ACC112 (cell line): ENCODE measurements around the gene MYRFL.
A peak's percentile ranks its signal among the peaks of the same experiment; 100 is the strongest.

ENCODE experiments used
- H2AFZ ChIP-seq: fragments of 200-600 bp; sonication (generic); one replicate; pipeline ENCODE4 v1.6.0; 2017; ENCODE audit warnings: antibody characterized with exemption, low read length; ENCODE audit not compliant: unreplicated experiment
- H3K27ac ChIP-seq: fragments of 200-600 bp; sonication (generic); 2 replicates; pipeline ENCODE4 v1.5.1; 2014; ENCODE audit warnings: low read depth, mild to moderate bottlenecking, antibody characterized with exemption, low read length, moderate library complexity
- H3K27me3 ChIP-seq: fragments of 200-600 bp; sonication (generic); 2 replicates; pipeline ENCODE4 v1.6.1; 2014; ENCODE audit warnings: mild to moderate bottlenecking, antibody characterized with exemption, low read length, moderate library complexity, mixed read lengths; ENCODE audit not compliant: insufficient read depth
- H3K36me3 ChIP-seq: fragments of 200-600 bp; sonication (generic); 2 replicates; pipeline ENCODE4 v1.6.1; 2016; ENCODE audit warnings: mild to moderate bottlenecking, antibody characterized with exemption, low read length, moderate library complexity, mixed read lengths; ENCODE audit not compliant: insufficient read depth
- H3K4me1 ChIP-seq: fragments of 200-600 bp; sonication (generic); one replicate; pipeline ENCODE4 v1.6.1; 2016; ENCODE audit warnings: low read length, mixed read lengths; ENCODE audit not compliant: insufficient read depth, unreplicated experiment, control insufficient read depth
- H3K4me3 ChIP-seq: fragments of 200-600 bp; sonication (generic); 2 replicates; pipeline ENCODE4 v1.5.1; 2014; ENCODE audit warnings: mild to moderate bottlenecking, low read depth, low read length
- H3K79me2 ChIP-seq: fragments of 200-600 bp; sonication (generic); one replicate; pipeline ENCODE4 v1.6.0; 2016; ENCODE audit warnings: low read length; ENCODE audit not compliant: control insufficient read depth, unreplicated experiment, insufficient read depth

MYRFL gene

GRCh38 chr12:69875416-69875935 lies 50.4 kb downstream of the MYRFL start:
- no peaks in the 10 kb centered on the region for H3K27me3 ChIP-seq
- peaks cover 20% of the 10 kb centered on the region for H3K4me1 ChIP-seq
- H2AFZ ChIP-seq = no peak overlapping the region
- H3K4me3 ChIP-seq = no peak overlapping the region
- no peak overlapping the region for H3K27ac ChIP-seq
- no peaks in the 10 kb centered on the region for H3K36me3 ChIP-seq
- no peaks in the 10 kb centered on the region for H3K79me2 ChIP-seq

- H3K4me3 ChIP-seq = peak overlapping the region; percentile 62
These were observed 54.3 kb downstream of the MYRFL start for GRCh38 chr12:69879007-69879960.

GRCh38 chr12:69880571-69880970 lies 55.5 kb downstream of the MYRFL start:
- no peak overlapping the region for H3K27ac ChIP-seq
- no peak overlapping the region for H2AFZ ChIP-seq
- no peaks in the 10 kb centered on the region for H3K36me3 ChIP-seq
- H3K27me3 ChIP-seq = no peaks in the 10 kb centered on the region
- no peak overlapping the region for H3K4me3 ChIP-seq
- no peaks in the 10 kb centered on the region for H3K79me2 ChIP-seq
- H3K4me1 ChIP-seq = no peaks in the 10 kb centered on the region

More at GRCh38 chr12:69879007-69879960, 54.3 kb downstream of the MYRFL start:
- Histone ChIP-seq H2AFZ (peak overlapping the region; percentile 57), H3K4me1 (peaks cover 3% of the 10 kb centered on the region), H3K79me2 (no peaks in the 10 kb centered on the region), H3K36me3 (no peaks in the 10 kb centered on the region), H3K27me3 (no peaks in the 10 kb centered on the region), H3K27ac (no peak overlapping the region)

- H3K27ac ChIP-seq = no peak overlapping the region
- H3K79me2 ChIP-seq = no peaks in the 10 kb centered on the region
- H3K4me3 ChIP-seq = no peak overlapping the region
- H3K4me1 ChIP-seq = no peaks in the 10 kb centered on the region
- no peak overlapping the region for H2AFZ ChIP-seq
- H3K36me3 ChIP-seq = no peaks in the 10 kb centered on the region
- H3K27me3 ChIP-seq = no peaks in the 10 kb centered on the region
These were observed 56.7 kb downstream of the MYRFL start for GRCh38 chr12:69881771-69882170.

GRCh38 chr12:69884386-69884785 lies 59.4 kb downstream of the MYRFL start:
- Histone ChIP-seq H3K36me3 (no peaks in the 10 kb centered on the region), H3K27me3 (no peaks in the 10 kb centered on the region), H3K4me3 (no peak overlapping the region), H3K27ac (no peak overlapping the region), H2AFZ (no peak overlapping the region), H3K4me1 (no peaks in the 10 kb centered on the region), H3K79me2 (no peaks in the 10 kb centered on the region)

- no peaks in the 10 kb centered on the region for H3K79me2 ChIP-seq
- H3K36me3 ChIP-seq = no peaks in the 10 kb centered on the region
- H2AFZ ChIP-seq = no peak overlapping the region
- H3K4me3 ChIP-seq = no peak overlapping the region
- H3K27me3 ChIP-seq = no peaks in the 10 kb centered on the region
- no peaks in the 10 kb centered on the region for H3K4me1 ChIP-seq
- no peak overlapping the region for H3K27ac ChIP-seq
These were observed 60.6 kb downstream of the MYRFL start for GRCh38 chr12:69885658-69886057.

- Histone ChIP-seq H2AFZ (no peak overlapping the region), H3K4me3 (no peak overlapping the region), H3K27me3 (no peaks in the 10 kb centered on the region), H3K36me3 (no peaks in the 10 kb centered on the region), H3K27ac (no peak overlapping the region), H3K79me2 (no peaks in the 10 kb centered on the region), H3K4me1 (no peaks in the 10 kb centered on the region)
These were observed 61.1 kb downstream of the MYRFL start for GRCh38 chr12:69886109-69886508.

GRCh38 chr12:69886715-69887114 lies 61.7 kb downstream of the MYRFL start:
- Histone ChIP-seq H3K27me3 (no peaks in the 10 kb centered on the region), H3K27ac (no peak overlapping the region), H3K4me1 (no peaks in the 10 kb centered on the region), H3K36me3 (no peaks in the 10 kb centered on the region), H3K79me2 (no peaks in the 10 kb centered on the region), H2AFZ (no peak overlapping the region), H3K4me3 (no peak overlapping the region)

- Histone ChIP-seq H3K36me3 (no peaks in the 10 kb centered on the region), H3K79me2 (no peaks in the 10 kb centered on the region), H2AFZ (no peak overlapping the region), H3K4me1 (no peaks in the 10 kb centered on the region), H3K27me3 (no peaks in the 10 kb centered on the region), H3K27ac (no peak overlapping the region), H3K4me3 (no peak overlapping the region)
These were observed 63.9 kb downstream of the MYRFL start for GRCh38 chr12:69888901-69889300.

- no peaks in the 10 kb centered on the region for H3K27me3 ChIP-seq
- no peak overlapping the region for H3K27ac ChIP-seq
- H3K4me3 ChIP-seq = no peak overlapping the region
- H2AFZ ChIP-seq = no peak overlapping the region
- no peaks in the 10 kb centered on the region for H3K36me3 ChIP-seq
- peaks cover 2% of the 10 kb centered on the region for H3K4me1 ChIP-seq
- H3K79me2 ChIP-seq = no peaks in the 10 kb centered on the region
These were observed 69.9 kb downstream of the MYRFL start for GRCh38 chr12:69894800-69895383.
